GM18526 (cell line): ENCODE measurements around the gene SIGLEC1.

Experiments used
- POLR2A ChIP-seq: IDR thresholded peaks from 3 replicates; pipeline ENCODE4 v1.6.1; 2011; ENCODE audit not compliant: insufficient read length; ENCODE audit errors: extremely low read depth

SIGLEC1 gene

DNA sequence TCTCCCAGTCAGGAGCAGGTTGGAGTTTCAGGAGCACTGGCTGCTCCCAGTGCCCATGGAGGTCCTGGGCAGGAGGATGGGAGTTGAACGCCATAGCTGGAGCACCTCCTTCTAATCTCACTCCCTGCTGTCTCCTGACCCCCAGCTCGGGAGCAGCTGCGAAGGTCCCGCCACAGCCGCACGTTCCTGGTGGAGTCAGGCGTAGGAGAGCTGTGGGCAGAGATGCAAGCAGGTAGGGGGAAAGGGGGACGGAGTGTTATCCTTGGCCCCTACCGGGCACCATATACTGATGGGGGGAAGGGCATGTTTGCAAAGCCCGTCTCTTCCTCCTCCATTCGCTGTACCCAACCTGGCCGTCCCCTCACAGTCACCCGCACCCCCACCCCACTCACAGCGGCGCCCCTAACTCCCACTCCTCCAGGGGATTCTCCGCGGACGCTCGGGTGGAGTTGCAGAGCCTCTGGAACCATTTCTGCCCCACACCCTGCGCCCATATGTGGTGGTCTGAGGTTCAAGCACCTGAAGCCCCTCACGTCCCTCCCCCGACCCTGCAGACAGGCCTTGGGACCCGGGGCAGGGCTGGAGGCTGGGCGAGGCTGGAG lies 36.8 kb upstream of the SIGLEC1 start:
- no peak for TF ChIP-seq POLR2A

GRCh38 chr20:3748073-3748472 lies 35.7 kb upstream of the SIGLEC1 start:
- no peak for TF ChIP-seq POLR2A

GRCh38 chr20:3747471-3747870 lies 35.1 kb upstream of the SIGLEC1 start:
- no peak for TF ChIP-seq POLR2A

DNA sequence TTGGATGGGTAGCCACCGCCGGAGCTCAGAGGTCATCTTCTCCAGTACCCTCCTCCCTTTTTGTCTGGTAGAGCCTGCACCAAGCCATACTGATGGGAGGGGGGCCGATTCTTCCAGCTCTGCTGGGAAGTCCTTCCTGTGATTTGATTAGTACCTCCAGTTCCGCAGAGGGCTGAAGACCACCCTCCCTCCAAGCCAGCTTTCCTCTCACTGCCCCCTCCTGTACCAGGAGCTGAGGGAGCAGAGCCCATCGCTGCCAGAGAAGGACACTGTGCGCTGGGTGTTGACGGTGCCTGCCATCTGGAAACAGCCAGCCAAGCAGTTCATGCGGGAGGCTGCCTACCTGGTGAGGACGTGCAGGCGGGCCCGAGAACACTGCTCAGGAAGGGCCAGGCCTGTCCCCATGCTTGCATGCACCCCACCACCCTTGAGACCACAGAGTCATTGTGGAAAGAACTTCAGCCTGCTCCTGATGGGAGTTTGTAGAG lies 33.3 kb upstream of the SIGLEC1 start:
- TF ChIP-seq POLR2A: no peak

DNA sequence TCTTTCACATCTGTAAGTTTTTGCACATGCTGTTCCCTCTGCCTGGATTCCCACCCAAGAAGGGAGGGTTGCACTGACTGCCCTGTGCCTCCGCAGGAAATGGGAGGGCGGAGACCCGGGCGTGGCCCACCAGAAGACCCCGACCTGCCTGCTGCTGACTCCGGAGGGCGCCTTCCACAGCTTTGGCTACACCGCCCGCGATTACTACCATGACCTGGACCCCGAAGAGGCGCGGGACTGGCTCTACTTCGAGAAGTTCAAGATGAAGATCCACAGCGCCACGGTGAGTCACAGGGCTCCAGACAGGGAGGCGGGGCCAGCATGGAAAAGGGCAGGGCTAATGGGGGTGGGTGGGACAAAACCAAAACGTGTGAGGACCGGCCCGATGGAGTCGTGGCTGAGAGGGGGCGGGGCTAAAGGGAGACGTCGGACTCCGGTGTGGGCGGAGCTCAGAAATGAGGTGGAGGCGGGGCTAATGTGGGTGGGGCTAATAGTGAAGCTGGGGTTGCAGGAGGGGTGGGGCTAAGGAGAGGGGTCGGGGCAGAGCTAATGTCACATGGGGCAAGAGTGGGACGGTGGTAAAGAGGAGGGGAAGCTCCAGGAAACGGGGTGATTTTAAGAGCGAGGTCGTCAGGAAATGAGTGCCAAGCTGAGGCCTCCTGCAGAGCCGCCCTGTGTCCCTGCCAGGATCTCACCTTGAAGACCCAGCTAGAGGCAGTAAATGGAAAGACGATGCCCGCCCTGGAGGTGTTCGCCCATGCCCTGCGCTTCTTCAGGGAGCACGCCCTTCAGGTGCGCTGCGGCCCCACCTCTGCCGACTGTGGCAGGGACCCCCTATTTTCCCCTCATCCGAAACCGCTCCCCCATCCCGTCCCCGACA lies 32.6 kb upstream of the SIGLEC1 start:
- no peak for TF ChIP-seq POLR2A

DNA sequence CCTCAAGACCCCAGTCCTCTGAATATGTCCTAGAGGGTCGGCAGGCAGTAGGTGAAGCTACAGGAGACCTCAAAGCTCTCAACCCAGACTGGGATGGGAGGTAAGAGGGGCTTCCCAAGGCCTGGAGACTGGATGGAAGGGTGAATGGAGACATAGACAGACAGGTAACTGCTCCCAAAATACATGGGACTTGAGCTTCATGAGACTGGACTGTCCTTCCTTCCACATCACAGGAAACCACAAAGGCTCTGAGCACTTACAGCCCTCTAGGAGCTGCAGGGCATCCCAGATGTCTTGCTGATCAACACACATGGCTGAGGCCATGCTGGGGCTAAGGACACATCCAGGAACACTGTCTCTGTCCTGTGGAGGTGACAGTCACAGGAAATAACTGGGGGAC lies 31.6 kb upstream of the SIGLEC1 start:
- TF ChIP-seq POLR2A: no peak

DNA sequence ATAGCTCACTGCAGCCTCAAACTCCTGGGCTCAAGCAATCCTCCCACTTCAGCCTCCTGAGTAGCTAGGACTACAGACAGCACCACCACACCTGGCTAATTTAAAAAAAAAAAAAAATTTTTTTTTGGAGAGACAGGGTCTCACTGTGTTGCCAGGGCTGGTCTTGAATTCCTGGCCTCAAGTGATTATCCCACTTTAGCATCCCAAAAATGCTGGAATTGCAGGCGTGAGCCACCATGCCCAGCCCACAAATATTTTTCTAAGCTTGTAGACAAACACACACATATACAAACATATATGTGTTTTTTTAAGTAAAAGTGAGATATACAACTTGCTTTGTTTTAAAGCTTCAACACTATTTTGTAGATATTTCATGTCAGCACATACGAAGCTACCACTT lies 30.9 kb upstream of the SIGLEC1 start:
- no peak for TF ChIP-seq POLR2A

- TF ChIP-seq POLR2A: no peak
Observed at GRCh38 chr20:3741836-3742458, 29.5 kb upstream of the SIGLEC1 start.

DNA sequence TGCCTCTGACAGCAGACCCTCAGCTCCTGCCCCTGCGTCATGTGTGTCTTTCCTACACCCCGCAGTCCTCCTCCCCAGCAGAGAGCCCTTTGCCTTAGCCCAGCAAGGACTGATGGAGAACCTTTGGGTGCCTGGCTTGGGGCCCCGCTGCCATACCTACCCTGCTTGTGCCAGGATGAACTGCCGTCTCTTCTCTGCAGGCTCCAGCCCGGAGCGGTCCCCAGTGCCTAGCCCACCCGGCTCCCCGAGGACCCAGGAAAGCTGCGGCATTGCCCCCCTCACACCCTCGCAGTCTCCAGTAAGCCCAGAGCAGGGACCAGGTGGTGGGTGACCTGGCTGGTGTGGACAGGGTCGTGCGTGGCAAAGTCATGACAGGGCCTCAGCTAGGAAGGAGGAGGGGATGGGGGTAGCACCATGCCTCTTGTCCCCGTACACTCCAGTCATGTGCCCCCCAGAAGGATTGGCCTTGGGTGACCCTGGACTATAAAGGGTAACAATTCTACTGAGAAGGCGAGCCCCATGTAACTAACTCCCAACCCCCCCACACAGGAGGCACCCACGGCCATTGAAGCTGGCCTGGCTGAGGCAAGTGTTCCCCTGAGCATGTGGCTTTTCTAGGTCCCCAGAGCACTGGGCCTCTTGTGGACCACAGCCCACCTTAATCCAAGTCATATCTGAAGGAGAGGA lies 28.4 kb upstream of the SIGLEC1 start:
- TF ChIP-seq POLR2A: no peak

- TF ChIP-seq POLR2A: no peak
Observed at GRCh38 chr20:3739926-3740451, 27.6 kb upstream of the SIGLEC1 start.

- no peak for TF ChIP-seq POLR2A
Observed at GRCh38 chr20:3739054-3739925, 26.9 kb upstream of the SIGLEC1 start.

DNA sequence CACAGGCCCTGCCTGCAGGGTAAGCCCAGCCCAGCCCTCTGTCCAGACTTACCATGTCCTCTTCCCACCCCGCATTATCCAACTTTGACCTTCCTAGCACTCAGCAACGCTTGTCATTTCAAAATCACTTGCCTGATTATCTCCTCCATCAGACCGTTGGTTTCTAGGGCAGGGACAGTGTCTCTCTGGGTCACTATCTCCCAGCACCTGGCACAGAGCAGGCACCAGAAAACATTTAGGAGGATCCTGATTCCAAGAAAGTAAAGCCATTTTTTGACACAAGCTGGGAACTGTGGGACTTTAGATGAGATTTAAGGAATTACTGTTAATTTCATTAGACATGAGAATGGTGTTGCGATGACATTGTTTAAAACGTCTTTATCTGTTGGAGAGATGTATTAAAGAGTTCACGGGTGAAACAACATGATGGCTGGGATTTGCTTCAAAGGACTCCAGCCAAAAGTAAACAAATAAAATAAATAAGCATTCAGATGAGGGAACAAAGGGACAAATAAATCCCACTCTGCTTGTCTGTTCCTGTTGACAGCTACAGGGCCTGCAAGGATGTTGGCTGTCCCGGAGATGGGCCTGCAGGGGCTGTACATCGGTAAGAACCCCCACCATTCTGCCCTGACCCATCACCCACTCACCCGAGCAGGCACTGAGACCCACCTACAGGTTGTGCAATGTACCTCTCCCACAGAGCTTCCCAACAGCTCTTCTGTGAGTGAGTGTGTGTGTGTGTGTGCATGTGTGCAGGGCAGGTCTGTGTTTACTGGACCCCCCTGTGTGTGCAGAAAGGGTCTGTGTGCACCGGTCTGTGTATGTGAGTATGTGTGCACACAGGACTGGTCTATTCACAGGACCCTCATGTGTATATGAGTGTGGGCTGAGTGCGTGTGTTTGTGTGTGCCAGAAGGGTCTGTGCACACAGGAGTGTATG lies 26.0 kb upstream of the SIGLEC1 start:
- TF ChIP-seq POLR2A: no peak

DNA sequence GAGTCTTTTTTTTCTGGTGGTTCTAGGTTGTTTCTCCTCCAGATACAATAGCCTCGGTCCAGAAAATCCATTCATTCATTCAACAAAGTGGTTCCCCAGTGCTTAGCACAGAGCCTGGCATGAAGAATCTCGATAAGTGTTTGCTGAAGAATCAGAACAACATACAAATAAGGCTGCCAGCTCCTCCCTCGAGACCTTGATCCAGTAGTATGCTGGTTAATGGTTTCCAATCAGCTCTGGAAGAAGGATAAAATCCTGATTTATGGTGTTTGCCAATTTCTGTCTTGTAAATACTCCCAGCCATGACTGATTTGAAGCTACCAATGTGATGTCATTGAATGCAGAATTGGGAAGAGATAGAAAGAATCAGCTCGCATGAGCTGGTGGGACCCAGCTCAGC lies 23.4 kb upstream of the SIGLEC1 start:
- no peak for TF ChIP-seq POLR2A
